Fibroblast of skin of left quadriceps (primary cell): ENCODE results near the gene B4GALNT3.
"Not testable (repeated sequence)": the region's sequence is repeated elsewhere in the genome, so short reads cannot be mapped to it uniquely, and the experiment has no call there.

Experiments used
- DNase-seq, 2 experiments: peaks; one replicate each; pipeline ENCODE4 v3.0.0-alpha.2; 2013; ENCODE audit warnings: low read depth in 2 of 2

Gene B4GALNT3

DNA sequence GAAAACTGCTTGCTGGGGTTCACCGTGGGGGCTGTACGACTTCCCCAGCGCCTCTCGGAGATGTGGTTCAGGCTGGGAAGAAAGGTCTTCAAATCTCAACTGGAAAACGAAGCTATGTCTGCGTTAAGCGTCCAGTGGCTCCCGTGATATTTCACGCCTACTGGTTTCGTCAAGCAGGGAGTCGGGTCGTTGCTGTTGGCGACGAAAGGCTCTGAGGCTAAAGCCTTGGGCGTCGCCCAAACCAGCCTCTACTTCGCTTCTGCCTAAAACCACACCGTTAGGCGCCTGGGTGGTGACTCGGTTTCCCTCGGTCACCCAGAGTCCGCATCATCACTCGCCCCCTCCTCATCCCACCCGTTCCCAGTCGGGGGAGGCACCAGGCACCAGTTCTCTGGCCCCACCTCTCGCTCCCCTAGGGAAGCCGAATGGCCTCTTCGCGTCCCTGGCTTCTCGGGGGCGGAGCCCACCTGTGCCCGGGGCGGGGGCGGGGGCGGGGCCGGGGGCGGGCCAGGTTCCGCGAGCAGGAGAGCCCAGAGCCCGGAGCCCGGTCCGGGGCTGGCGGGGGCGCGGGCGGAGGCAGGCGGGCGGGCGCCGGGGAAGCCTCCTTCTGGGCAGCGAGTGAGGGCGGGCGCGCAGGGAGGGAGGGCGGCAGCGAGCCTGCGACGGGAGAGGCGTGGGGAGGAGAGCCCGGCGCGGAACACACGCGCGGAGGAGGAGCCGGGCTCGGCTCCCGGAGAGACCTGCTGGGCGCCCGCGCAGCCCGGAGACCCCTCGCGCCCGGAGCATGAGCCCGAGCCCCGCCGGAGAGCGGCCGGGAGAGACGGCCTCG is at the start of gene B4GALNT3:
Gene B4GALNT3 (plus strand): TSS at position 510 of the 829 bp plus-strand sequence. CDS start 438 bp downstream, outside the sequence.
- no peak for DNase-seq

DNA sequence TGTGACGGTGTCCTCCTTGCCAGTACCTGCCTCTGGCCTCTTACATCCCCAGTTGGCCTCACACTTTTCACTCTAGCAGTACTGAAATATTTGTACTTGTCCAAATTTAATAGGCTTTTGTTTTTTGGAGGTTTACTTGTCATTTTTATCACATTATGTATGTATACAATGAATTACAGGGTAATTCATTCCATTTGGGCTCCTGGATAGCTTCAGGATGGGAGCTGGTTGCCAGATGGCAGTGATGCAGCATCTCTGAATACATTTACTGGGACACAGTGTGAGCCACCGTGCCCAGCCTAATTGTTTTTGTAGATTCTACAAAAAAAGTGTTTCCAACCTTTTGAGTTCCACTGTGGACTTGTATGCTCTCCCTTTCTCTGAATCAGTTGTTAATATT is 44.9 kb upstream of the B4GALNT3 start:
- no peak for DNase-seq

DNA sequence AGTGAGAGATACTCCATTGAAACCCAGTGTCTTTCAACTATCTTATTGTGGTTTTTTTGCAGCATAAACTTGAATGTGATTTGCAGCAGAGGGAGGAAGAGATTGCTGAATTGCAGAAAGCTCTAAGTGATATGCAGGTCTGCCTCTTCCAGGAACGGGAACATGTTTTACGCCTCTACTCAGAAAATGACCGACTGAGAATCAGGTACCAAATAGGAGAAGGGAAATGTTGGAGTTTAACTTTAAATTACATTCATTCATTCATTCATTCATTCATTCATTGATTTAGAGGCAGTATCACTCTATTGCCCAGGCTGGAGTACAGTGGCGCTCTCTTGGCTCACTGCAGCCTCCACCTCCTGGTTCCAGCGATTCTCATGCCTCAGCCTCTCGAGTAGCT is 41.3 kb upstream of the B4GALNT3 start:
- no peak for DNase-seq

DNA sequence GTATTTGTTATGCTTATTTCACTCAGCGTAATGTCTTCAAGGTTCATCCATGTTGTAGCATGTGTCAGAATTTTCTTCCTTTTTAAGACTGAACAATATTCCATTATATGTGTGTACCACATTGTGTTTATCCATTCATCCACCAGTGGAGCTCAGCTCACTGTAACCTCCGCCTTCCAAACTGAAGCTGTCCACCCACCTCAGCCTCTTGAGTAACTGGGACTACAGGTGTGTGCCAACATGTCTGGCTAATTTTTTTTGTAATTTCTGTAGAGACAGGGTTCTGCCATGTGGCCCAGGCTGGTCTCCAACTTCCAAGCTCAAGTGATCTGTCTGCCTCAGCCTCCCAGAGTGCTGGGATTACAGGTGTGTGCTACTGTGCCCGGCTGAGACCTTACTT is 37.2 kb upstream of the B4GALNT3 start:
- no peak for DNase-seq

DNA sequence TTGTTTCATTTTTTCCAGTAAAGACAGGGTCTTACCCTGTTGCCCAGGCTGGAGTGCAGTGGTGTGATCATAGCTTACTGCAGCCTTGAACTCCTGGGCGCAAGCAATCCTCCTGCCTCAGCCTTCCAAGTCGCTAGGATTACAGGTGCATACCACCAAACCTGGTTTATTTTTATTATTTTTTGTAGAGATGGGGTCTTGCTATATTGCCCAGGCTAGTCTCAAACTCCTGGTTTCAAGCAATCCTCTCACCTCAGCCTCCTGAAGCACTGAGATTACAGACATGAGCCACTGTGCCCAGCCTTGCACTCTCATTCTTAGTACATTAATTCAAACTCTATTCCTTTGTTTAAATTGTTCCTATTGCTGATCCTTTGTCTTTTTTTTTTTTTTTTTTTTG is 24.0 kb upstream of the B4GALNT3 start:
- DNase-seq, result not testable (repeated sequence)

DNA sequence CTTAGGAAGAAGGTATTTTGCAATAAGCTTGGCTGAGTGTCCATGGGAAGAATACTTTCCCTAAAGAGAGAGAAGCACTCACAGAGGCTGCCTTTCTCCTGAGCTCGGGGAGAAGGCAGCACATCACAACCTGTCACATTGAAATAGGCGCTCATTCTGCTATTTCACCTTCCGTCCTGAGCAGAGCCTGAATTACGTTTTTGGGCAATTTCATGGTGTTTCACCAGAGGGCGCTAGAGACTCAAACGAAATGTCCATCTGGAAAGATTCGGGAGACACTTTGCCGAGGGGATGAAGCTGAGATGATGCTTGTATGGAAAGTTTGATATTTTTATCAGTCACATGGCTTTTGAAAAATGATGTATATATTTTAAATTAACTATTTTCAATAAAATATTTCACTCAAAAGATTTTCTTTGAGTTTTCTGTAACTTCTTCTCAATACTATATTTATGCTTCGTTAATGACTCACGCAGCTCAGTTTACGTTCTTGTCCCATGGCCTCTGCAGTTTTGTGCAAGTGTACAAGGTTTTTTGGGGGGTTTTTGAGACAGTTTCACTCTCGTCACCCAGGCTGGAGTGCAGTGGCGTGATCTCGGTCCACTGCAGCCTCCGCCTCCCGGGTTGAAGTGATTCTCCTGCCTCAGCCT is 17.4 kb upstream of the B4GALNT3 start:
- DNase-seq, result peak; percentile 16 to 24

DNA sequence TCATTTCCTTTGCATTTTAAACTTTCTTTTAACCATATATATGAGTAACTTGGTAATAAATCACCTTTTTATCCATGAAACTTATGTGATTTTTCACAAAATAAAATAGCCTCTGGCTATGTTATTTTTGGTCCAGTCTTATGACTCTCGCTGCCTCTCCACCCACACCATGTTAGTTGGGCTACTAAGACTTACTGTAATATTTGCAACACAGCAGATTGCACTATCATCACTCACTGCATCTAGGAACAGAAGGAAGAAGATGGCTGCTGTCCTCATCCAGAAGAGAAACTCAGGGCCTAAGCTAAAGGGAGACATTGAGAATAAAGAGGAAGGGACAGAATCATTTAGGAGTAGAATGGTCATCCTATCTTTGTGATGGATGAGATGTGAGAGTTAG is 12.6 kb upstream of the B4GALNT3 start:
- no peak for DNase-seq

DNA sequence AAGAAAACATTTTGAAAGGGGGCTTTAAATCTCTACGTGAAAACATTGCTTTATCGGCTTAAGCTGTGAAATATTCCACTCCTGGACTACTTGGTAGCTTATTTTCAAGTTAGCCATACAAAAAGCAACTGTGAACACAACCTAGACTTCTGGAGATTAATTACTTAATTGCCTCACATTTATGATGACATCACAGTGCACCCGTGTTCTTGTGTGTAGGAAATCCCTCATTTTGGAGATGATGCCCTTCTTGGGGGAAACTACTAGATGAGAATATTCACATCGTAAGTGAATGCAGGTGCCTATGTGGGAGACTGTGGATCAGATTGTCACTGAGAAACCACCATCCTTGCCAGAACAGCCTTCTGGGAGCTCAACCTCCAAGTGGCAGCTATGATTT is 10.5 kb upstream of the B4GALNT3 start:
- DNase-seq, result no peak

DNA sequence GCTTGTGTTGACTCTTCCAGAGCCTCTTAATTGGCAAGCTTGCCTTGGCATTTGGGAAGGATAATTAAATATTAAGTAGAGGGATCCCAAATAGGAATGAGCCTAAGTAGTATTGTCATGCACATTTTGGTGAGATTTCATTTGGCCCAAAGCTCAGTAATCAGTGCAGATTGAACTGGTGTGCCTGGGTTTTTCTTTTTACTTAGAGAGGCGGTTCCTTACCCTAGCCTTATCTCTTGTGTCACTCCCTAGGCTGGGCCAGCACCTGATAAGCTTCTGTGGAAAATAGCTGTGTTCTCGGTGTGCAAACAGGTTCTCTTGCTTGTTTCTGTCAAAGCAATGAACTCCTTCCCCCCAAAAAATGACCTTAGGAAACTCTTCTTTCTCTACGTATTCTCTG is 9.3 kb upstream of the B4GALNT3 start:
- DNase-seq, result no peak

DNA sequence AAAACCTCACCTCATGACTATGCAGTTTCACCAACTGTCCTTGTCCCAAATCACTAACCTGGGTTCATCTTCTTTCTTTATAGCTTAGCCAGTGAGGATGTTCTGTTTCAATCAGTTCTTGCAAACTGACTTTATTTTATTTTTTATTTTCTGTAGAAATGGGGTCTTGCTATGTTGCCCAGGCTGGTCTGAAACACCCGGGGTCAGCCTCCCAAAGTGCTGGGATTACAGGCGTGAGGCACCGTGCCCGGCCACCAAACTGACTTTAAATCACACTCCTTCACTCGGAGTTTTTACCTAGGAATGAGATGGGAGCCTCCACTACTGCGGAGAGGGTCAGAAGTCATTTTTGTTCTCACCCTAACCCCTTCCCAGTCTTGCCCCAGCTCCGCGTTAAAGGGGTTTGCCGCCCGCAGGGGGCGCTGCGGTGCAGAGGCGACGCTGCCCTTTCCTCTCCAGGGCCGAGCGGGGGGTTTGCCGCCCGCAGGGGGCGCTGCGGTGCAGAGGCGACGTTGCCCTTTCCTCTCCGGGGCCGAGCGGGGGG is 7.0 kb upstream of the B4GALNT3 start:
- no peak for DNase-seq

DNA sequence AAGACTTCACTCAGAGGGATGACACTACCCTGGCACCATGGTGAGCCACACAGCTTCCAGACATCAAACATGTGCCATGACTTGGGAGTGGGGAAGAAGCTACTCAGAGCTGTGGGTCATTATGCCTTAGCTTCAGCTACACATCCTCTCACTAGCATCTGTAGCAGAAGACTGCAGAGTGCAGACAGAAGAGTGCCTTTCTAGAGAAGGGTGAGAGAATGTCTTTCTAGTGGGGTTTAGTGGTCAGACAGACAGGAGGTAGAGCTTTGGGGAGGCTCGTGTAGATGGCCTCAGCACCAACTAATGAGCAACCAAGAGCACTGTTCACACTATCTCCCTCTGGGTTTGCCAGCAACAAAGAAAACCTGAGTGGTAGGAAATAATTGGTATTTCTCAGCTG is 4.9 kb upstream of the B4GALNT3 start:
- DNase-seq, result no peak

DNA sequence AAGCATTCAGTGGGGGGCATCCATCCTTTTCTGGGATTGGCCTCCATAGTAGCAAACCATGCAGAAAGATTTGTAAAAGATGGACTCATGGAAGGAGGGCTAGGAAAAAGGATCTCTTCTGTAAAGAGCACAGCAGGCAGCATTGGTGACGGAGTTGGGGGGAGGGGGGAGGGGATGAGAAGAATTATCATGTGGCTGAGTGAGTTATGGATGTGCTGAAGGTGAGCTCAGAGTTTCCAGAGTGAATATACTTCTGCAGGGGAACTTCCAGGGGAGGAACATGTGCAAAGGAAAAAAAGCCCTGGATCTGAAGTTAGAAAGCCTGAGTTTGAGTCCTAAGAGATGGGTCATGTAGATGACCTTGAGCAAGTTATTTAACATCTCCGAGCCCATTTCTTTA is 3.9 kb upstream of the B4GALNT3 start:
- DNase-seq, result no peak

DNA sequence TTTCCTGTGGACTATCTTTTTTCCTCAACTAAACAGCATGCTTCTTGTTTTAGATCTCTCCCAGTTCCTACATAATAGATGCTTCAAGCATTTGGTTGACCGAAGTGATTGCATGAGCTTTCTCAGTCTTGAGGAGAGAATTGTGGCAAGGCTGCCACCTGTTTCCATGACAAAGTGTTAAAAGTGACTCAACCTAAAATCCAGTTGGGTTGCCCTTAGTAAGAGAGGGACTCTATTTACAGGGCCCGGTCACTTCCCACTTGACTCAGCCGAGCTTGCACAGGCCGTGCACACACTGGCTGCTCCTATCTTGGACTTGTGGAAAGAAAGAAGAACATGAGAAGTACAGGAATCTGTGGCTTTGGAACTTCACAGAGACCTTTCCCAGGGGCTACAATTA is 2.1 kb upstream of the B4GALNT3 start:
- no peak for DNase-seq

DNA sequence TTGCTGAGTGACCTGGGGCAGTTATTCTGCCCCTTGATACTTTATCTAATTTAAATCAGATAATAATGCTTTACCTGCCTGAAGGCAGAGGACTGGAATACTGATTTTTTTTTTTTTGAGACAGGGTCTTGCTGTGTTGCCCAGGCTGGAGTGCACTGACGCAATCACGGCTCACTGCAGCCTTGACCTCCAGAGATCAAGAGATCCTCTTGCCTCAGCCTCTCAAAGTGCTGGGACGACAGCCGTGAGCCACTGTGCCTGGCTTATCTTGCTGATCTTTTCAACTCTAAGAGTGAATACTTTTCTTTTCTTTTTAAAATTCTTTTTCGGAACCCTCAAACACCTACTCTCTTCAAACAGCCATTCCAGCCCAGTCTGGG is 699 bp upstream of the B4GALNT3 start:
- DNase-seq, result no peak

DNA sequence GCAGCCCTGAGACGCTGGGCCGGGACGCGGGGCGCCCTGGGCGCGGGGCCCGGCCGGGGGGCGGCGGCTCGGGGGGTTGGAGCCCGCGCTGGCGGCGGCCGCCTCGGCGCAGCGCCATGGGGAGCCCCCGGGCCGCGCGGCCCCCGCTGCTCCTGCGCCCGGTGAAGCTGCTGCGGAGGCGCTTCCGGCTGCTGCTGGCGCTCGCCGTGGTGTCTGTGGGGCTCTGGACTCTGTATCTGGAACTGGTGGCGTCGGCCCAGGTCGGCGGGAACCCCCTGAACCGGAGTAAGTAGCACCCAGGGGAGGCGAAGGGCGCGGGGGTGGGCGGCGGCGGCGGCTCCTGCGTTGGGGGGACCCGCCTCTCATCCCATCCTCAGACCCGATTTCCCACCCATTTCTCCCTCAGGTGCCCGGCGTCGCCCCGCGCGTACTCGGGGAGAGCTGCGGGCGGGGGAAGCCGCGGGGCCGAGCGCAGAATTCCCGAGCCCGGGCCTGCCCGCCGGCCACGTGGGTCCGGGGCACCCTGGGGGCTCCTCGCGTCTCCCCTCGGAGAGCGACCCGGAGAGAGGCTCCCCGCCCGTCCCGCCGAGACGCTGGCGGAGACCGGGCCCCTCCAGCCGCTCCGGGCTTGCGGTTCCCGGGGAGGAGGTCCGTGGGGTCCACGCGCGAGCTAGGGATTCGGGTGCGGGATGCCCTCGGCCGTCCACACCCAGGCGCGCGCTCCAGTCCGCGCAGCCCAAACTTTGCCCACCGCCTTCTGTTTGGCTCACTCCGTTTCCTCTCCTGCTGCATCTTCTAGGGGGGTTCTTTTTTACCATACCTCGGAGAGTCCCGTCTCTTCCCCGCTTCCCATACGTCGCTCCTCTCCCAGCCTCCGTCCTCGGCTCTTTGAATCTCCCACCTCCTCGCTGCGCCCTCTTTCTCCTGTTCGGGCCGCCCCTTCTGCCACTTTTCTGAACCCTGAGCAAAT is 807 bp downstream of the B4GALNT3 start:
- no peak for DNase-seq

DNA sequence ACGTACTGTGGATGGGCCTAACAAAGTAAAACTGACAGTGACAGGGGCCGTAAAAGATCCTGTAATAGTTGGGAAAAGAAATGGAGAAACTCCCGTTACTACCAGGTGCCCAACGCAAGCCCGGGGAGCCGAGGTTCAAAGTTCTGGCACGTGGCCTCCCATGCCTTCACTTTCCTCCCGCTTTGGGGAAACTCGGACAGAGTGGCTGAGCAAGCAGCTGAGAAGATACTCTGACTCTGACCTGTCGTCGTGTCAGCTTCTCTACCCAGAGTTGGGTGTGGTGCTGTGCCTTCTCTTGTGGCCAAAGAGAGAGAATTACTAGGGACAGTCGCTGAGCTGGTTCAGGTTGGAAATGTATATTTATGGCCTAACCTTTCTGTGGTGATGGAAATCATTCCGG is 1.7 kb downstream of the B4GALNT3 start:
- no peak for DNase-seq

DNA sequence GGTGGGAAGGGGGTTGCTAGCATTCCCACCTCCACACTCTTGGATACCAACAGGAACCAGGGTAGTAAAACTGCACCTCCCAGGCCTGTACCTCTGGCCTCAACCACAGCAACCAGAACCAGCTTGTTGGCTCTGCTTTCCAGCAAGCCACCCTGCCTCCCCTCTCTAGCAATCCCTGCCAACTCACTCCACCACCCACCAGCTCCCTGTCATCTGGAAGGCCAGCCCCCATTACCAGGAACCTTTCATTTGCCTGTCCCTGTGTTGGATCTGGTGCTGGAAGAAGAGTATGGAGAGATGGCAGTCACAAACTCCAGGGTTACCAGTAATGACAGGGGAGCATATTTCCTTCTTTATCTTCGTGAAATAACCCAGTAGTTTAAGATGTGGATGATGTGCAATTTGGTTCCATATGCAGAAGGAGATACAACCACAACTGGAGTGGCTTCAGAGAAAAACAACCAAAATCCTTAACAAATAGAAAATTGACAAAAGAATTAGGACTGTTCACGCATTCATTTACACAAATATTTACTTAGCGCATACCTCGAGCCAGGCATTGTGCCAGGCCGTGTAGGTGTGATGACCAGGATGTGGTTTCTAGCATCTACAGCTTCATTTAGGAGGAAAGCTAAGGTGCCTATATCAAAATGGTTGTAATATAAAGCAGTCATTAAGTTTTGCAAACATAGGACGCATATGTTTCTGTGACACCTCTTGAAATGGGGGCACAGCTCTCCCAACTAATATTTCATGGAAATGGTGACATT is 3.4 kb downstream of the B4GALNT3 start:
- no peak for DNase-seq

DNA sequence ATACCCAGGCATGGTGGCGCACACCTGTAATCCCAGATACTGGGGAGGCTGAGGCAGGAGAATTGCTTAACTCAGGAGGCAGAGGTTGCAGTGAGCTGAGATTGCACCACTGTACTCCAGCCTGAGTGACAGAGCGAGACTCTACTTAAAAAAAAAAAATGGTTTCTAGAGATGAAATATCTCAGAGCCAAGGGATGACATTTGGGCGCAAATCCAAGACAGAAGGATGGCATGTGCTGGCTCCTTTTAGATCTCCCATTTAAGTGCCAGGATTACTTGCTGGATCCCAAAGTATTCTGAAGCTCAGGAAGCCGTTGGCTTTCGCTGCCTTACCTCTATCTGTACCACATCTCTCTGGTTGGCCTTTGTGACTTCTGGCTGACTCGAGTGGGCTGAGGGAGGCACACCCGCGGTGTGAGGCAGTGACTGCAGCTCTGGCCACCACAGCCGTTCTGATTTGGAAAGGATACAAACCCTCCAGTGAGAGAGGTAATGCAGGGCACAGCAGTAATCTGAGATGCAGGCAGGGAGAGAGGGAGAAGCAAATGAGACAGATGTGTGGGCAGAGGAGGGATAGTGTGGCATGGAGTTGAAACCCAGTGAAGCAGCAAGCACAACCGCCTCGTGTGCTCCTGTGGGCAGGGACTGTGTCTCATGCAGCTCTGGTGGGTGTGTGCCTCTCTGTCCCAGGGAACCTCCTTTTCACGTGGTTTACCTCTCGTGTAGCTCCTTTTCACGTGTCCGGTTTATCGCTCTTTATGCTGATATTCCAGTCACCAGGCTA is 4.9 kb downstream of the B4GALNT3 start:
- no peak for DNase-seq

DNA sequence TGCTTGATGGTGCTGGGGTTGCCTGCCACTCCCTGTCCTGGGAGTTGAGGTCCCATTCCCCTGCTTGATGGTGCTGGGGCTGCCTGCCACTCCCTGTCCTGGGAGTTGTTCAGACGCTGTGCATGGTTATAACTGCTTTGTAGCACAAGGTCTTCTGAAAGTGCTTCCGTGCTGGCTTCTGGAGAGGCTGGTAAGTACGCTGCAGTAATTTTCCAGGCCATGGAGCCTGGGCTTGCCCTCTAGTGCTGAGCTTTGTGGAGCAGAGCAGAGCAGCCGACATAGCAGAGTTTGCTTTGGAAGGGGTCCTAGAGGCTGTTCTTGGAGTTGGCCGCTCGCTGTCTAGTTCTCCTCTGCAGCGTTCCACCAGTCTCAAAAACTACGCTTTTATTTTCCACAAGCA is 6.3 kb downstream of the B4GALNT3 start:
- no peak for DNase-seq

DNA sequence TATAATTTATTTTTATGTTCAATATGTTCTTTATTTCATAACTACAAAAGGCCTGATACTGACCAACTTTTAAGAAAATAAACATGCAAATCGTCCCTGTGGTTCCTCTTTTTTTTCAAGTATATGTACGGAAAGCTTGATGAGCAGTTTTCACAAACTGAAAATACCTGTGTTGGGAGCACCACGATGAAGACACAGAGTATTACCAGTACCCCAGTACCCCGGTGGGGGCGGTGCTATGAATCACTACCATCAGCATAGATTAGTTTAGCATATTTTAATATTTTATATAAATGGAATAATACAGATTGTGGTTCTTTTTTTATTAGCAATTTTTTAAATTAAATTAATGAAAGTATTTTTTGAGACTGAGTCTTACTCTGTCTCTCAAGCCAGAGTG is 7.0 kb downstream of the B4GALNT3 start:
- no peak for DNase-seq
